ENCODE data around the gene RXRA.
A peak's percentile ranks its signal among the peaks of the same experiment; 100 is the strongest.

Gene RXRA

GRCh38 chr9:134340475-134341160 lies 14.4 kb downstream of the RXRA start:
- DNase-seq: peak; percentile 40

DNA sequence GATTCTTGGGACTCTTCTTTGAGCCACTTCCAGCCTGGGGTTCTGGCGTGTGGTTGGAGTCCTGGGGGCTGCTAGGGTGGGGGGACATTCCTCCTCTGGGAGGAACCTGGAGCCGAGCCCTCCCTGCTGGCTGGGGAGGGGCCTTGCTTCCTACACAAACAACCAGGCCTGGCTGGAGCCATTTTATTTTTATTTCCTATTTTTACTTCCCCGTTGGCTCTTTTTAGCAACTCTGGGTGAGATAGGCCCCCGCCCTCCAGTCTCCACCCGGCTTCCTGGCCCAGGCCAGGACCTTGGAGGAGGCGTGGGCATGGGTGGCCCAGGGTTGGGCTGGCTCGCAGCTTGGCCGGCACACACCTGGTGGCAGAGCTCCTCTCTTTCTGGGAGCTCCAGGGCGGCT lies 15.1 kb downstream of the RXRA start:
- DNase-seq: peak; percentile 28

GRCh38 chr9:134341929-134342745 lies 15.9 kb downstream of the RXRA start:
- no peak for DNase-seq

GRCh38 chr9:134342746-134343115 lies 16.5 kb downstream of the RXRA start:
- DNase-seq: no peak

DNA sequence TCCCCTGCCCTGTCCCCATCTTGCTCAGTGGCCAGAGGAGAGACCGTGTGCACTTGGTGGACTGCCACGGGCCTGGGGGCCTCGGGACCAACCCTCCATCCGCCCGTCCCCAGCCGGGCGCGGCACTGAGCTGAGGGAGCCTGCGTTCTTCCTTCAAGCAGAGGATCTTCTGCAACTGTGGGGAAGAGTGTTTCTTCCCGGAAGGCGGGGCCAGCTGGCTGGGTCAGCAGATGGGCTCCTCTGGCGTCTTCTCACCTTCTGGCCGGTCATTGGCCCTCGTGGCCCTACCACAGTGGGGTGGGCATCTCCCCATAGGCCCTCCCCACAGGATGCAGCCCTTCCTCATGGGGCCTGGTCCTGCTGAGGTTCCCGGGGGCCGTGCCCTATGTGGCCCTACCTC lies 17.4 kb downstream of the RXRA start:
- no peak for DNase-seq

DNA sequence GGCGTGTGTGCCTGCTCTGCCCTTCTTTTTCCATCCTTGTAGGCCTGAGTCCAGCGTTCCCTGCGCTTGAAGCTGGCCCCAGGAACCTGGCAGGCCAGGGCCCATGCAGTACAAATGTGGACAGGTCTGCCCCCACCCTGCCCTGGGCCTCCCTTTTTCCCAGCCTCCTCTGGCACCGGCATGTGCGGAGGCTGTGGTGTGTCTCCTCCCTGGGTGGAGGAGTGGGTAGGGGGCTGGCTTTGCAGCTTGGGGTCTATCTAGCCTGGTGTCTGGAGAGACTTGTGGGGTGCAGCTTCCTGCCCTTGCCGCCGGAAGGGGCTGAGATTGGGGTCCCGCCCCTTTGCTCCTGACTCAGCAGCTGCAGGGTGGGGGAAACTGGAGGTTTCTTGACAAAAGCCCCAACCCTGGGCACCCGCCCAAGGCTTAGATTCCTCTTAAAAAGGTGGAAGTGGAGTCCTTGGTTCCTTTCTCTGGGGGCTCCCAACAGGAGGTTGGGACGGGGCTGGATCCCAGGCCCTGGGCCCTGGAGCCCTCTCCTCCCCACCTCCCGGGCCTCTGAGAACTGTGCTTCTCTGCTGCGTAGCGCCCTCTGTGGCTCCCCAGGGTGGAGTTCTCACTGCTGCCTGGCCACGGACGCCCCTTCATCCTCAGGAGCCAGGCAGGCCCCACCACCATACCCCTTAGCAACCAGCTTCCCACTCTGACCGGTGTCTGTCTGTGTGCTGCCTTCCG lies 18.0 kb downstream of the RXRA start:
- no peak for DNase-seq

GRCh38 chr9:134344800-134345310 lies 18.6 kb downstream of the RXRA start:
- peak; percentile 36 for DNase-seq

GRCh38 chr9:134345737-134346136 lies 19.5 kb downstream of the RXRA start:
- DNase-seq: no peak

DNA sequence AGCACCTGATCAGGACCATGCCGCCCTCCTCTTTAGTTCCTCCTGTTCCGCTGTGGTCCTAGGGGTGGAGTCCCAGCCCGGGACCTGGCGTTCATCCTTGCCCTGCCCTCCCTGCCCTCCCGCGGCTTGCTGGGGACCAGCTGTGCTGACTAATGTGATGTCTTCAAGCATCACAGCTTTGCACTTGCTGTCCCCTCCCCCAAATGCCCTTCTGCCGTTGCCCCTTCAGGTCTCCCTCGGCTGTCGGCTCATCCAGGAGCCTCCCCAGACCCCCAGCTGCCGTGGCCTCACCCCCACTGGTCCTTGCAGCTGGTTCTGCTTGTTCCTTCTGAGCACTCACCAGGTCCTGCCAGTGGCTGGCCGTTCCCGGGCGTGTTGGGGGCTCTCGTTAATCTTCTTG lies 19.9 kb downstream of the RXRA start:
- no peak for DNase-seq

DNA sequence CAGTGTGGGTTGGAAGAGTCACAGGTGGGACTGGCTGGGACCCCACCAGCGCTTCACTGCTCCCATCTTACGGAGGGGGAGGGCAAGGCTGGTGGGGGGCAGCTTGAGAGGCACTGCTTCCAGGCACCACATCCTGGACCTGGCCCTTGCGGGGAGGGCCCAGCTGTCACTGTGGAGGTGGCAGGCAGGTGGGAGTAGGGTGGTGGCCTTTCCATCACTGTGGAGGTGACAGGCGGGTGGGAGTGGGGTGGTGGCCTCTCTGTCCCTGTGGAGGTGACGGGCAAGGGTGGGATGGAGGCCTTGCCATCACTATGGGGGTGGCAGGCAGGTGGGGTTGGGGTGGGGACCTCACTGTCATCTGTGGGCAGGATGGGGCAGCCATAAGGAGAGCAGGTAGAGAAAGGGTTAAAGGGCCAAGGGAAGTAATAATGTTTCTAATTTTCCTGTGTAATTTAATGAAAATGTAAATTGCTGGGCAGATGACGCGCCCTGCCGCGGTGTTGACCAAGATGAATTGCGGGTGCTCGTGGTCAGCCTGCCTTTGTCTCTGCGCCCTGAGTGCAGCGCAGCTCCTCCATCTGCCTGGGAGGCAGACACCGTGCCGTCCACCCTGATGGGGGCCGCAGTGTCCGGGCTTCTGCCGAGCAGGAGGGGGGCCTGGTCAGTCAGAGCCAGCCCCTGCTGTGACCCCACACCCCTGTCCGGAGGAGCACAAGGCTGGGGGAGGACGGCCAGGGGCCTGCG lies 20.8 kb downstream of the RXRA start:
- DNase-seq: no peak

DNA sequence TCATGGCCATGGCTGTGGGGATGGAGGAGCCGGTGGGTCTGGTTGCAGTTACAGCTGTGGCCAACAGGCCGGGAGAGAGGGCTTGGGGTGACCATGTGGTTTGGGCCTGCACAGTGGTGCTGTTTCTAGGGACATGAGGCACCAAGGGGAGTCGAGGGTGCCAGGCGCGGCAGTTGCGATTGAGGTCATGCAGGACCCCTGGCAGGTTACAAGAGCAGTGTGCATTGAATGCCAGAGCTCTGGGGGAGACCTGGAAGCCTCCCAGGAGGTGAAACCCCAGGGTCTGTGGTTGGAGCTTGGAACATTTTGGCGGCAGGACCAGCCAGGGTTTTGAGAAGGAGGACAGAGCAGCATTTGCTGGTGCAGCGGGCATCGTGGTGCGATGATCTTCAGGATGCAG lies 21.7 kb downstream of the RXRA start:
- no peak for DNase-seq

GRCh38 chr9:134348404-134349155 lies 22.3 kb downstream of the RXRA start:
- peak; percentile 42 for DNase-seq

- DNase-seq: no peak
These were observed 23.7 kb downstream of the RXRA start for GRCh38 chr9:134349936-134350335.

GRCh38 chr9:134350416-134350994 lies 24.2 kb downstream of the RXRA start:
- no peak for DNase-seq

- no peak for DNase-seq
These were observed 25.4 kb downstream of the RXRA start for GRCh38 chr9:134351606-134352176.

GRCh38 chr9:134352247-134352933 lies 26.1 kb downstream of the RXRA start:
- no peak for DNase-seq

GRCh38 chr9:134353539-134353938 lies 27.3 kb downstream of the RXRA start:
- no peak for DNase-seq

- DNase-seq: no peak
These were observed 28.9 kb downstream of the RXRA start for GRCh38 chr9:134355158-134355557.

DNA sequence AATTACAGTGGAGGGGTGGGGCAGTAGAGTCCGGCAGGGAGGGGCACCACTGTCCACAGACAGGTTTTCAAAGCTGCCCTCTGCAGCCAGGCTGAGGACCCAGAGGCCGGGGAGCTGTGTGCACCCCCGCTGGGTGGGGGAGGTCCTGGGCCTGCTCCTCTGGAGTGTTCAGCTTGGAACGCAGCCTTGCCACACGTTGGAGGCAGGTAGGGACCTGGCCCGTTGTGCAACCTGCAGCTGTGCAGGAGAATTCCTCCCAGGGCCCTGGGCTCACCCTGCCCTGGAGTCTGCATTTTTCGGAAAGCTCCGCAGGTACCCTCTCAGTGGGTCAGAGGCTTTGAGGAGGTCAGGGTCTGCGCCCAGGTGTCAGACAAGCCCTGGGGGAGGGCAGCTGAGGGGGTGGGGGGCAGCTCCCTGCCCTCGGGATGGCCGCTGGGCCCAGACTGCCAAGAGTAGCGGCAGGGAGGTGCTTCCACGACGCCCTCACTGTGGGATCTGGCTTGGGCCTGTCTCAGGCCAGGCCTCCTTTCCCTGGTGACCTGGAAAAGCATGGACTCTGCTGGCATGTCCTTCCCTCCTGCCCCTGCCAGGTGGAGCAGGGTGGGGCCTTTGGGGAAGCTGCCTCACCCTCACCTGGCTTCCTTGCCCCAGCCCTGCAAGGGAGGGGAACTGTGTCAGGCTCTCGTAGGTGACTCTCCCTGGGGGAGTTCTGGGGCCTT lies 29.5 kb downstream of the RXRA start:
- DNase-seq: no peak
